Superior temporal gyrus (tissue), 1 donor: ENCODE measurements around the gene NTN4.
"Not testable (repeated sequence)": the region's sequence is repeated elsewhere in the genome, so short reads cannot be mapped to it uniquely, and the experiment has no call there.

ENCODE experiments used
- DNase-seq: peaks from one replicate; pipeline ENCODE4 v3.0.0-alpha.2; 2016; ENCODE audit errors: extremely low spot score

NTN4 gene

GRCh38 chr12:95658386-95658785 is 132.2 kb downstream of the NTN4 start:
- no peak for DNase-seq

- DNase-seq, result not testable (repeated sequence)
Measured at GRCh38 chr12:95654665-95655064, 135.9 kb downstream of the NTN4 start.

GRCh38 chr12:95653771-95654546 is 136.6 kb downstream of the NTN4 start:
- no peak for DNase-seq

GRCh38 chr12:95651681-95652080 is 138.9 kb downstream of the NTN4 start:
- DNase-seq, result no peak

GRCh38 chr12:95648990-95649791 is 141.4 kb downstream of the NTN4 start:
- no peak for DNase-seq

GRCh38 chr12:95646781-95647190 is 143.8 kb downstream of the NTN4 start:
- DNase-seq, result no peak

- DNase-seq, result no peak
Measured at GRCh38 chr12:95643256-95643655, 147.3 kb downstream of the NTN4 start.

GRCh38 chr12:95642583-95642982 is 148.0 kb downstream of the NTN4 start:
- no peak for DNase-seq

GRCh38 chr12:95641299-95641952 is 149.1 kb downstream of the NTN4 start:
- DNase-seq, result no peak

- no peak for DNase-seq
Measured at GRCh38 chr12:95640516-95640915, 150.0 kb downstream of the NTN4 start.

- DNase-seq, result peak; percentile 39
Measured at GRCh38 chr12:95637471-95638155, 153.0 kb downstream of the NTN4 start.

GRCh38 chr12:95637010-95637409 is 153.6 kb downstream of the NTN4 start:
- no peak for DNase-seq

- no peak for DNase-seq
Measured at GRCh38 chr12:95634622-95635621, 155.6 kb downstream of the NTN4 start.

GRCh38 chr12:95633732-95634465 is 156.7 kb downstream of the NTN4 start:
- DNase-seq, result no peak

- no peak for DNase-seq
Measured at GRCh38 chr12:95633049-95633731, 157.4 kb downstream of the NTN4 start.

GRCh38 chr12:95630496-95630895 is 160.1 kb downstream of the NTN4 start:
- DNase-seq, result no peak

GRCh38 chr12:95629392-95629791 is 161.2 kb downstream of the NTN4 start:
- DNase-seq, result no peak

GRCh38 chr12:95626854-95627253 is 163.7 kb downstream of the NTN4 start:
- no peak for DNase-seq

GRCh38 chr12:95625012-95625411 is 165.6 kb downstream of the NTN4 start:
- no peak for DNase-seq
